Neural progenitor cell (in vitro differentiated cells): ENCODE results near the gene MYCN. TPM values are rescaled to one million over a fixed set of nuclear protein-coding genes. Genes with fewer than 3 reads are reported as not detected.

Experiments
- DNase-seq: peaks from one replicate; pipeline ENCODE4 v3.0.0-alpha.2; 2016; ENCODE audit warnings: low spot score
- H2AFZ ChIP-seq: fragments of 200-600 bp; sonication (generic); replicated peaks from 2 replicates; pipeline ENCODE4 v1.6.1; 2016; ENCODE audit warnings: antibody characterized with exemption
- H3F3A ChIP-seq: fragments of 200-600 bp; sonication (generic); 2 replicates; pipeline ENCODE4 v1.6.1; 2016; ENCODE audit warnings: antibody characterized with exemption, low read depth
- H3K27ac ChIP-seq: fragments of 200-600 bp; sonication (generic); 2 replicates; pipeline ENCODE4 v1.5.1; 2016; ENCODE audit warnings: mild to moderate bottlenecking
- H3K27me3 ChIP-seq: fragments of 200-600 bp; sonication (generic); 2 replicates; pipeline ENCODE4 v1.6.1; 2016; ENCODE audit warnings: mild to moderate bottlenecking, moderate library complexity
- H3K36me3 ChIP-seq: fragments of 200-600 bp; sonication (generic); 2 replicates; pipeline ENCODE4 v1.5.1; 2016
- H3K4me1 ChIP-seq: fragments of 200-600 bp; sonication (generic); 2 replicates; pipeline ENCODE4 v1.6.1; 2016; ENCODE audit warnings: mixed run types
- H3K4me2 ChIP-seq: fragments of 200-600 bp; sonication (generic); 2 replicates; pipeline ENCODE4 v1.6.1; 2016
- H3K4me3 ChIP-seq: fragments of 200-600 bp; sonication (generic); 2 replicates; pipeline ENCODE4 v1.5.1; 2016
- H3K79me2 ChIP-seq: fragments of 200-600 bp; sonication (generic); 2 replicates; pipeline ENCODE4 v1.6.1; 2016; ENCODE audit warnings: low read depth
- H3K9ac ChIP-seq: fragments of 200-600 bp; sonication (generic); 2 replicates; pipeline ENCODE4 v1.6.1; 2016
- H3K9me3 ChIP-seq: fragments of 200-600 bp; sonication (generic); 2 replicates; pipeline ENCODE4 v1.5.1; 2016; ENCODE audit warnings: low read depth
- H4K20me1 ChIP-seq: fragments of 200-600 bp; sonication (generic); 2 replicates; pipeline ENCODE4 v1.6.1; 2016; ENCODE audit warnings: low read depth
- H3K27ac Mint-ChIP-seq: 3 replicates; pipeline ENCODE4 v1.8.0; 2021; ENCODE audit warnings: mixed read lengths
- H3K27me3 Mint-ChIP-seq: 2 replicates; pipeline ENCODE4 v1.8.0; 2022; ENCODE audit warnings: low read depth, mild to moderate bottlenecking, inconsistent platforms, moderate library complexity, mixed read lengths; ENCODE audit not compliant: insufficient read depth
- H3K36me3 Mint-ChIP-seq: 3 replicates; pipeline ENCODE4 v1.8.0; 2021; ENCODE audit warnings: mixed read lengths
- H3K4me1 Mint-ChIP-seq: 3 replicates; pipeline ENCODE4 v1.8.0; 2021; ENCODE audit warnings: mixed read lengths
- H3K4me3 Mint-ChIP-seq: 3 replicates; pipeline ENCODE4 v1.8.0; 2021; ENCODE audit warnings: mild to moderate bottlenecking, moderate library complexity, mixed read lengths
- H3K9me3 Mint-ChIP-seq: 3 replicates; pipeline ENCODE4 v1.8.0; 2020; ENCODE audit warnings: mixed read lengths
- EZH2 ChIP-seq: fragments of 200-600 bp; sonication (generic); IDR thresholded peaks from 2 replicates; pipeline ENCODE4 v1.6.1; 2017; ENCODE audit warnings: antibody characterized with exemption, mild to moderate bottlenecking, moderate library complexity
- EZH2phosphoT487 ChIP-seq: fragments of 200-600 bp; sonication (generic); IDR thresholded peaks from 2 replicates; pipeline ENCODE4 v1.6.1; 2017; ENCODE audit warnings: antibody characterized with exemption
- total RNA-seq: library from RNA; depleted of rRNA; stranded (reverse); fragments of >200 nt; gene quantifications from 2 replicates; pipeline ENCODE4 v1.2.3, GENCODE V29; 2015; ENCODE audit warnings: low replicate concordance
- TF ChIP-seq, protein P1 (sequence below): fragments of 200-600 bp; sonication (generic); IDR thresholded peaks from 2 replicates; pipeline ENCODE4 v1.5.1; 2017; ENCODE audit warnings: antibody characterized with exemption, mild to moderate bottlenecking

MYCN gene
- total RNA-seq, 1 donor from 2014 or later: 24.7 TPM

DNA sequence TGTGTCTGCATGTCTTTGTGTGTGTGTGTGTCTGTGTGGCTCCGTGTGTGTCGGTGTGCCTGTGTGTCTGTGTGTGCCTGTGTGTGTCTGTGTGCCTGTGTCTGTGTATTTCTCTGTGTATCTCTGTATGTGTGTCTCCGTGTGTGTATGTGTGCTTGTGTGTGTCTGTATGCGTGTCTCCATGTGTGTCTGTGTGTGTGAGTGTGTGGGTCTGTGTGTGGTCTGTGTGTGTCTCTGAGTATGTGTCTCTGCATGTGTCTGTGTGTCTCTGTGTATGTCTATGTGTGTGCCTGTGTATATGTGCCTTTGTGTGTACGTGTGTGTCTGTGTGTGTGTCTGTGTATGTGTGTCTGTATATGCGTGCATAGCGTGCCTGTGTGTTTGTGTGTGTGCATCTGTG is 45.2 kb downstream of the MYCN start:
- no peak overlapping the region for H3K4me3 ChIP-seq
- TF ChIP-seq EZH2: no peak
- TF ChIP-seq EZH2phosphoT487: no peak
- TF ChIP-seq, protein P1, sequence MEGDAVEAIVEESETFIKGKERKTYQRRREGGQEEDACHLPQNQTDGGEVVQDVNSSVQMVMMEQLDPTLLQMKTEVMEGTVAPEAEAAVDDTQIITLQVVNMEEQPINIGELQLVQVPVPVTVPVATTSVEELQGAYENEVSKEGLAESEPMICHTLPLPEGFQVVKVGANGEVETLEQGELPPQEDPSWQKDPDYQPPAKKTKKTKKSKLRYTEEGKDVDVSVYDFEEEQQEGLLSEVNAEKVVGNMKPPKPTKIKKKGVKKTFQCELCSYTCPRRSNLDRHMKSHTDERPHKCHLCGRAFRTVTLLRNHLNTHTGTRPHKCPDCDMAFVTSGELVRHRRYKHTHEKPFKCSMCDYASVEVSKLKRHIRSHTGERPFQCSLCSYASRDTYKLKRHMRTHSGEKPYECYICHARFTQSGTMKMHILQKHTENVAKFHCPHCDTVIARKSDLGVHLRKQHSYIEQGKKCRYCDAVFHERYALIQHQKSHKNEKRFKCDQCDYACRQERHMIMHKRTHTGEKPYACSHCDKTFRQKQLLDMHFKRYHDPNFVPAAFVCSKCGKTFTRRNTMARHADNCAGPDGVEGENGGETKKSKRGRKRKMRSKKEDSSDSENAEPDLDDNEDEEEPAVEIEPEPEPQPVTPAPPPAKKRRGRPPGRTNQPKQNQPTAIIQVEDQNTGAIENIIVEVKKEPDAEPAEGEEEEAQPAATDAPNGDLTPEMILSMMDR: no peak
- H3K27me3 Mint-ChIP-seq: peaks cover 14% of the 10 kb centered on the region
- H2AFZ ChIP-seq: no peak overlapping the region
- H3K36me3 ChIP-seq: no peaks in the 10 kb centered on the region
- H3K27ac ChIP-seq: no peak overlapping the region
- no peaks in the 10 kb centered on the region for H3K27me3 ChIP-seq
- peaks cover 52% of the 10 kb centered on the region for H3K4me1 ChIP-seq
- H3K4me3 Mint-ChIP-seq: no peak overlapping the region
- no peak overlapping the region for H3K4me2 ChIP-seq
- H3K36me3 Mint-ChIP-seq: no peaks in the 10 kb centered on the region
- peaks cover 49% of the 10 kb centered on the region for H3K4me1 Mint-ChIP-seq
- no peaks in the 10 kb centered on the region for H3K79me2 ChIP-seq
- no peaks in the 10 kb centered on the region for H4K20me1 ChIP-seq
- H3K27ac Mint-ChIP-seq: no peak overlapping the region
- no peak for DNase-seq
- no peak overlapping the region for H3K9ac ChIP-seq
- no peaks in the 10 kb centered on the region for H3K9me3 Mint-ChIP-seq
- no peaks in the 10 kb centered on the region for H3K9me3 ChIP-seq
- H3F3A ChIP-seq: peaks cover 34% of the 10 kb centered on the region

DNA sequence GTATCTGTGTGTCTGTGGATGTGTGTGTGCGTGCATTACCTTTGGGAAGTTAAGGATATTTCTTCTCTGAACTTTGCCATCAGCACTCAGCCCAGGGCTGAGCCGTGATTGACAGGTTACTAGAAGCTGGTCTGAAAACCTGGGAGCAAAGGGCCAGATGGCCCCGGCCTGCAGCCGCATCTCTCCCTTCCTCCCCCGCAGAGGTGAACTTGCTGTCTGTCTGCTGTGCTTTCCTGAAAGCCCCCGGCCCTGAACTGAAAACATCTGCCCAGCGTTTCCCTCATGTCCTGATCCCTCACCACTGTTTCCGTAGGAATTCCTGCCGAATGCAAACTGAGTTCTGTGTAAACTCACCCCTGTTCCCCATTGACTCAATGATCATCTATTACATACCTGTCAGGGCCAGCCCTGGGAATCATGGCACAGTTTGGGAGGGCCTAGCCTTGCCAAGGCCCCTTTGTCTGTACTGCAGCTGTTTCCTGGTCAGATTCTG is 45.8 kb downstream of the MYCN start:
- peaks cover 16% of the 10 kb centered on the region for H3K27me3 Mint-ChIP-seq
- H3K9me3 Mint-ChIP-seq: peaks cover under 1% of the 10 kb centered on the region
- Histone ChIP-seq H3K4me3 (no peak overlapping the region), H3F3A (peaks cover 28% of the 10 kb centered on the region), H3K4me1 (peaks cover 50% of the 10 kb centered on the region), H3K9me3 (no peaks in the 10 kb centered on the region), H3K27ac (no peak overlapping the region), H3K4me2 (no peak overlapping the region), H3K36me3 (no peaks in the 10 kb centered on the region), H4K20me1 (no peaks in the 10 kb centered on the region), H3K27me3 (no peaks in the 10 kb centered on the region), H3K9ac (no peak overlapping the region), H2AFZ (no peak overlapping the region), H3K79me2 (no peaks in the 10 kb centered on the region)
- DNase-seq: no peak
- H3K36me3 Mint-ChIP-seq: no peaks in the 10 kb centered on the region
- H3K4me1 Mint-ChIP-seq: peaks cover 48% of the 10 kb centered on the region
- H3K27ac Mint-ChIP-seq: no peak overlapping the region
- TF ChIP-seq EZH2phosphoT487 (no peak), EZH2 (no peak)
- TF ChIP-seq, protein P1: no peak
- H3K4me3 Mint-ChIP-seq: no peak overlapping the region

DNA sequence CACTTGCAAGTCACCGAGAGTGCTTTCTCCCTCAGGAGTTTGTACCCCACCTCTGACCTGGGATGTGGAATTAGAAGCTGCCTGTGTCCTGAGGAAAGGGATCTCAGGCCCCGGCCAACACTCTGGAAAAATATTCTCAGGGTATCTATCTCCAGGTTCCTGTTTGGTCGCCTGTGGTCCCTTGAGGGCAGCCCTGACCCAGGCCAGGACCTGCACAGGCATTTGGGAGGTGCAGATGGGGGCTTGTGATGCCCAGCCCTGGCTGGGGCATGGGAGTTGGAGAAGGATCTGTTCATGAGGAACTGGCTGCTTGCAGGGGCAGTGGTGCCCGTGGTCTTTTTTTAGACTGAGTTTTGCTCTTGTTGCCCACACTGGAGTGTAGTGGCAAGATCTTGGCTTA is 46.3 kb downstream of the MYCN start:
- DNase-seq: no peak
- peaks cover 3% of the 10 kb centered on the region for H3K9me3 Mint-ChIP-seq
- no peak overlapping the region for H3K4me3 Mint-ChIP-seq

More for the DNA sequence above, 46.3 kb downstream of the MYCN start:
- Histone ChIP-seq H3K4me1 (peaks cover 52% of the 10 kb centered on the region), H3K4me2 (no peak overlapping the region), H3K9me3 (no peaks in the 10 kb centered on the region), H3K79me2 (no peaks in the 10 kb centered on the region), H3K27me3 (no peaks in the 10 kb centered on the region), H4K20me1 (no peaks in the 10 kb centered on the region), H3K4me3 (no peak overlapping the region), H3K27ac (no peak overlapping the region), H3F3A (peaks cover 26% of the 10 kb centered on the region), H3K36me3 (no peaks in the 10 kb centered on the region), H3K9ac (no peak overlapping the region), H2AFZ (no peak overlapping the region)
- no peak overlapping the region for H3K27ac Mint-ChIP-seq
- H3K27me3 Mint-ChIP-seq: peaks cover 17% of the 10 kb centered on the region
- no peaks in the 10 kb centered on the region for H3K36me3 Mint-ChIP-seq
- peaks cover 48% of the 10 kb centered on the region for H3K4me1 Mint-ChIP-seq
- TF ChIP-seq, protein P1: no peak
- TF ChIP-seq EZH2 (no peak), EZH2phosphoT487 (no peak)
